Nephron (organoid): ENCODE data around the gene MYO1B.

Experiments used
- H3K27ac Mint-ChIP-seq, 3 experiments: 2 replicates each; pipeline ENCODE4 v1.8.0; 2020; ENCODE audit warnings: mixed read lengths in 3 of 3, mild to moderate bottlenecking in 2 of 3, moderate library complexity in 1 of 3
- H3K27me3 Mint-ChIP-seq: 2 replicates; pipeline ENCODE4 v1.8.0; 2021; ENCODE audit warnings: low read depth, mild to moderate bottlenecking, moderate library complexity, mixed read lengths
- H3K36me3 Mint-ChIP-seq: 2 replicates; pipeline ENCODE4 v1.8.0; 2020; ENCODE audit warnings: low read depth, mixed read lengths
- H3K4me1 Mint-ChIP-seq: 2 replicates; pipeline ENCODE4 v1.8.0; 2020; ENCODE audit warnings: mixed read lengths
- H3K4me3 Mint-ChIP-seq, 3 experiments: 2 replicates each; pipeline ENCODE4 v1.8.0; 2020; ENCODE audit warnings: mild to moderate bottlenecking in 3 of 3, mixed read lengths in 3 of 3, moderate library complexity in 2 of 3
- H3K9me3 Mint-ChIP-seq: 2 replicates; pipeline ENCODE4 v1.8.0; 2020; ENCODE audit warnings: mixed read lengths
- TF ChIP-seq, protein P1 (sequence below), 3 experiments: fragments of 200-600 bp; sonication (generic); IDR thresholded peaks; one replicate each; pipeline ENCODE4 v1.5.0; 2021; ENCODE audit warnings: antibody characterized with exemption in 3 of 3; ENCODE audit not compliant: unreplicated experiment in 3 of 3

The MYO1B gene

GRCh38 chr2:191202209-191202721 is 42.9 kb upstream of the MYO1B start:
- Mint-ChIP-seq H3K4me1 (peaks cover 5% of the 10 kb centered on the region), H3K27ac (peak overlapping the region in 2 of 3 experiments; percentile 19 to 22), H3K27me3 (no peaks in the 10 kb centered on the region), H3K36me3 (peaks cover 4% of the 10 kb centered on the region), H3K4me3 (no peak overlapping the region), H3K9me3 (peaks cover 2% of the 10 kb centered on the region)
- TF ChIP-seq, protein P1, sequence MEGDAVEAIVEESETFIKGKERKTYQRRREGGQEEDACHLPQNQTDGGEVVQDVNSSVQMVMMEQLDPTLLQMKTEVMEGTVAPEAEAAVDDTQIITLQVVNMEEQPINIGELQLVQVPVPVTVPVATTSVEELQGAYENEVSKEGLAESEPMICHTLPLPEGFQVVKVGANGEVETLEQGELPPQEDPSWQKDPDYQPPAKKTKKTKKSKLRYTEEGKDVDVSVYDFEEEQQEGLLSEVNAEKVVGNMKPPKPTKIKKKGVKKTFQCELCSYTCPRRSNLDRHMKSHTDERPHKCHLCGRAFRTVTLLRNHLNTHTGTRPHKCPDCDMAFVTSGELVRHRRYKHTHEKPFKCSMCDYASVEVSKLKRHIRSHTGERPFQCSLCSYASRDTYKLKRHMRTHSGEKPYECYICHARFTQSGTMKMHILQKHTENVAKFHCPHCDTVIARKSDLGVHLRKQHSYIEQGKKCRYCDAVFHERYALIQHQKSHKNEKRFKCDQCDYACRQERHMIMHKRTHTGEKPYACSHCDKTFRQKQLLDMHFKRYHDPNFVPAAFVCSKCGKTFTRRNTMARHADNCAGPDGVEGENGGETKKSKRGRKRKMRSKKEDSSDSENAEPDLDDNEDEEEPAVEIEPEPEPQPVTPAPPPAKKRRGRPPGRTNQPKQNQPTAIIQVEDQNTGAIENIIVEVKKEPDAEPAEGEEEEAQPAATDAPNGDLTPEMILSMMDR (IDR thresholded peaks at IDR 0.05; ENCODE audit: unreplicated experiment in 3 of 3) = no peak

DNA sequence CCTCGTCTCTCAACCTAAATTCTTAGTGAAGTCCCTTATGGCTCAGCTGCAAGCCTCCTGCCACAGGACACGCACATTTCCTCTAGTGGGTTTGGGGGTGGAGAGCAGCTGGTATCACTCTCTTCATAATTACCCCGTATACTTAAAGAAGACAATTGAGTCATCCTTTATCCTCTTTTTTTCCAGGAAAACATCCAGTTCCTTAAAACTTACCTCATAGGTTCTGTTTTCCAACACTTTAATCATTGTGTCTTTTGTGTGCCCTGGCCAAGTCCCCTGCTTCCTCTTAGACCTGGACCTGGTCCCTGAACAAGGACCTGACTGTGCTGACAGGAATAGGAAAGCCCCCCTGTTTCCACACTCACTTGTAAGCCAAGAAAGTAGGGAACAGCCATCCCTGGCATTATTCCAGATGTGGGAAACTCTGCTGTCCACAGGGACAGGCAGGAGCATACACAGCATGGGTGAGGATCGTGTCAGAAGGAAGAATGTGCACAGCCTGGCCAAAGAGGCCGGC is 42.3 kb upstream of the MYO1B start:
- H3K4me1 Mint-ChIP-seq = peaks cover 5% of the 10 kb centered on the region
- TF ChIP-seq, protein P1 (IDR thresholded peaks at IDR 0.05; ENCODE audit: unreplicated experiment in 3 of 3) = no peak

GRCh38 chr2:191204433-191204832 is 40.8 kb upstream of the MYO1B start:
- Mint-ChIP-seq H3K4me1 (peaks cover 5% of the 10 kb centered on the region), H3K36me3 (peaks cover 6% of the 10 kb centered on the region), H3K27me3 (no peaks in the 10 kb centered on the region), H3K9me3 (peaks cover 2% of the 10 kb centered on the region), H3K4me3 (no peak overlapping the region), H3K27ac (no peak overlapping the region)
- TF ChIP-seq, protein P1 (IDR thresholded peaks at IDR 0.05; ENCODE audit: unreplicated experiment in 3 of 3) = no peak

More for the DNA sequence above, 42.3 kb upstream of the MYO1B start:
- Mint-ChIP-seq H3K36me3 (peaks cover 6% of the 10 kb centered on the region), H3K4me3 (no peak overlapping the region), H3K27me3 (no peaks in the 10 kb centered on the region), H3K27ac (peak overlapping the region in 2 of 3 experiments; percentile 19 to 22), H3K9me3 (peaks cover 2% of the 10 kb centered on the region)

DNA sequence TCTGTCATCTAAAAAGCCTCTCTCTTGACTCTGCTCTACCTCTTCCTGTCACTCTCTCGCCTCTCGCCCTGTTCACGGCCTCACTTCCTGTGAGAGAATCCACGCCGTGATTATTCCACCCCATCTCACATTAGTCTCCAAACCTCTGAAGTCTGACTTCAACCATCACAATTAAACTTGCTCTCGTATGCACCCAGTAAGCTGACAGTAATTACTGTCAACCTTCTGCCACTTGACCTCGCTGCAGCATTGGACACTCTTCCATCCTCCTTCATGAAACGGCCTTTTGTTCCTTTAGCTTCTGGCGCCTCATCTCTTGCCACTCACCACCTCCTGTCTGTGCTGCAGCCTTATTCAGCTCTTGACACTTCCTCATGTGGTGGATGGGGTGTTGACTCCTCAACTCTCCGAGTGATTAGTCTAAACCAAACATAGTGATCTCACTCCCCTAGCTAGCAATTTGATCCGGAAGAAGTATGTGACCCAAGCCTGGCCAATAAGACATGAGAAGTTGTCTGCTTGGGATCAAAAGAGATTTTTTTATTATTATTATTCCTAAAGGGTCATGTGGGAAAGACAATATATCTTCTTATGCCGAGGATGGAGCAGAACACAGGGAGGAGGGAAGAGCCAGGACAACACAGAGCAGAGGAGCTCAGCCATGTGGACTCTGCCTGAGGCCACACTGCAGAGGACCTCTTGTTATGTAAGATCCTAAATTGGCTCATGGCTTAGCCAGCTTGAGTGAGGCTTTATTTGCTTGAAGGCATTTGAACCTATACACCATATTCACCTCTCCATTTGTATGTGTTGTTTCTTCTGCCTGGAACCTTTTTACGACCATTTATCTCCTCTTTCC is 38.4 kb upstream of the MYO1B start:
- no peaks in the 10 kb centered on the region for H3K27me3 Mint-ChIP-seq
- H3K9me3 Mint-ChIP-seq = peaks cover 9% of the 10 kb centered on the region
- TF ChIP-seq, protein P1 (IDR thresholded peaks at IDR 0.05; ENCODE audit: unreplicated experiment in 3 of 3) = no peak
- no peak overlapping the region for H3K4me3 Mint-ChIP-seq
- H3K36me3 Mint-ChIP-seq = peaks cover 6% of the 10 kb centered on the region
- H3K4me1 Mint-ChIP-seq = peaks cover 5% of the 10 kb centered on the region
- no peak overlapping the region for H3K27ac Mint-ChIP-seq

DNA sequence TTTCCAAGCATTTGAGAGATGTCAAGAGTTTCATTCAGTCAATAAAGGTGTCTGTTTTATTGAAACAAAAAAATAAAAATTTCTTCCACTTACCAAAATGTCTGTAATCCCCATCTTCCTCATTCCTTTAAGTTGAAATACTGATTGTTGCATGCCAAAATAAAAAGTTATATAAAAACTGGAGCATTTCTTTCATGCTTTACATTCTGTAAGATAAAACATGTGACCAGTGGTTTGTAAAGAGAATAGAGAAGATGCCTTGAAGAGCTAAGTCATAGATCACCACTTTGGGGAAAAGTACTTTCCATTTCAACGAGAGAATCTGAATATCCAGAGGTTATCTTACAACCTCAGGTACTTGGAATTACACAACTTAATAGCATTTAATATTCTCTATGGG is 35.9 kb upstream of the MYO1B start:
- no peaks in the 10 kb centered on the region for H3K4me1 Mint-ChIP-seq

More for the DNA sequence above, 35.9 kb upstream of the MYO1B start:
- Mint-ChIP-seq H3K9me3 (peaks cover 16% of the 10 kb centered on the region), H3K27ac (no peak overlapping the region), H3K4me3 (no peak overlapping the region), H3K36me3 (peaks cover 10% of the 10 kb centered on the region), H3K27me3 (no peaks in the 10 kb centered on the region)
- TF ChIP-seq, protein P1 (IDR thresholded peaks at IDR 0.05; ENCODE audit: unreplicated experiment in 3 of 3) = no peak
